HG03060 (cell line): ENCODE measurements around the gene TXNRD3.
"Not testable (repeated sequence)": the region's sequence is repeated elsewhere in the genome, so short reads cannot be mapped to it uniquely, and the experiment has no call there.

ENCODE experiments used
- ATAC-seq: cut with Tn5 transposase; IDR thresholded peaks from one replicate; pipeline ENCODE4 v1.9.1; 2021; ENCODE audit warnings: low read depth, moderate number of reproducible peaks; ENCODE audit not compliant: unreplicated experiment

Gene TXNRD3

GRCh38 chr3:126606001-126606400 lies 48.9 kb downstream of the TXNRD3 start:
- ATAC-seq = no peak

GRCh38 chr3:126604691-126605090 lies 50.2 kb downstream of the TXNRD3 start:
- no peak for ATAC-seq

- ATAC-seq = no peak
Observed at GRCh38 chr3:126599101-126599500, 55.8 kb downstream of the TXNRD3 start.

- not testable (repeated sequence) for ATAC-seq
Observed at GRCh38 chr3:126595479-126595878, 59.4 kb downstream of the TXNRD3 start.

- ATAC-seq = not testable (repeated sequence)
Observed at GRCh38 chr3:126591515-126591914, 63.4 kb downstream of the TXNRD3 start.

- ATAC-seq = no peak
Observed at GRCh38 chr3:126582311-126582710, 72.6 kb downstream of the TXNRD3 start.

- no peak for ATAC-seq
Observed at GRCh38 chr3:126581569-126581968, 73.4 kb downstream of the TXNRD3 start.

GRCh38 chr3:126580746-126581145 lies 74.2 kb downstream of the TXNRD3 start:
- no peak for ATAC-seq

GRCh38 chr3:126578702-126579101 lies 76.2 kb downstream of the TXNRD3 start:
- no peak for ATAC-seq

GRCh38 chr3:126577261-126577660 lies 77.7 kb downstream of the TXNRD3 start:
- no peak for ATAC-seq

- no peak for ATAC-seq
Observed at GRCh38 chr3:126573492-126574117, 81.3 kb downstream of the TXNRD3 start.

- no peak for ATAC-seq
Observed at GRCh38 chr3:126571078-126571477, 83.8 kb downstream of the TXNRD3 start.

GRCh38 chr3:126570103-126570541 lies 84.8 kb downstream of the TXNRD3 start:
- ATAC-seq = no peak

- ATAC-seq = no peak
Observed at GRCh38 chr3:126569390-126569975, 85.4 kb downstream of the TXNRD3 start.

- ATAC-seq = no peak
Observed at GRCh38 chr3:126568776-126569342, 86.1 kb downstream of the TXNRD3 start.

GRCh38 chr3:126567696-126568438 lies 87.1 kb downstream of the TXNRD3 start:
- no peak for ATAC-seq

GRCh38 chr3:126562737-126563276 lies 92.1 kb downstream of the TXNRD3 start:
- ATAC-seq = no peak

GRCh38 chr3:126558336-126559071 lies 96.4 kb downstream of the TXNRD3 start, which contains the start of gene C3orf22:
TSS of gene C3orf22 (minus strand) at chr3:126558932. CDS start at chr3:126553390, 5,542 bp downstream.
- ATAC-seq = no peak

GRCh38 chr3:126557761-126558160 lies 97.2 kb downstream of the TXNRD3 start:
- no peak for ATAC-seq

GRCh38 chr3:126557415-126557745 lies 97.5 kb downstream of the TXNRD3 start:
- no peak for ATAC-seq
